Heart left ventricle (tissue), 16 donors: ENCODE measurements around the gene LYST. TPM values are rescaled to one million over a fixed set of nuclear protein-coding genes. Genes with fewer than 3 reads are reported as not detected.

Experiments
- ATAC-seq, 4 donors: fragments of 200-7000 bp; cut with Tn5 transposase; one replicate each; pipeline ENCODE4 v1.9.1; 2020 to 2022; ENCODE audit warnings: moderate library complexity in 4 of 4, mild to moderate bottlenecking in 3 of 4, moderate number of reproducible peaks in 1 of 4
- DNase-seq, 5 donors: peaks; one replicate each; pipeline ENCODE4 v3.0.0-alpha.2; 2020
- H3K27ac ChIP-seq, 12 donors: fragments of 200-600 bp; sonication (generic) in 4 of 12; one replicate each; pipeline versions ENCODE4 v1.5.0 to v1.8.0; 2016 to 2022; ENCODE audit warnings: mild to moderate bottlenecking in 2 of 12
- H3K27me3 ChIP-seq, 9 donors: fragments of 200-600 bp; sonication (generic) in 2 of 9; one replicate each; pipeline versions ENCODE4 v1.5.1 to v1.8.0; 2016 to 2022; ENCODE audit warnings: mild to moderate bottlenecking in 3 of 9
- H3K36me3 ChIP-seq, 9 donors: fragments of 200-600 bp; sonication (generic) in 2 of 9; one replicate each; pipeline versions ENCODE4 v1.5.0 to v1.8.0; 2018 to 2022; ENCODE audit warnings: mild to moderate bottlenecking in 2 of 9
- H3K4me1 ChIP-seq, 12 donors: fragments of 200-600 bp; sonication (generic) in 4 of 12; one replicate each; pipeline versions ENCODE4 v1.5.0 to v1.8.0; 2016 to 2022; ENCODE audit warnings: mild to moderate bottlenecking in 3 of 12
- H3K4me3 ChIP-seq, 12 donors: fragments of 200-600 bp; sonication (generic) in 4 of 12; one replicate each; pipeline versions ENCODE4 v1.5.0 to v1.8.0; 2017 to 2022; ENCODE audit warnings: mild to moderate bottlenecking in 9 of 12, moderate library complexity in 4 of 12
- H3K9me3 ChIP-seq, 12 donors: fragments of 200-600 bp; sonication (generic) in 4 of 12; one replicate each; pipeline versions ENCODE4 v1.5.0 to v1.8.0; 2016 to 2022; ENCODE audit warnings: mild to moderate bottlenecking in 1 of 12
- CTCF ChIP-seq, 12 donors: fragments of 200-600 bp; sonication (generic) in 4 of 12; IDR thresholded peaks; one replicate each; pipeline versions ENCODE4 v1.5.0 to v1.8.0; 2018 to 2022; ENCODE audit warnings: antibody characterized with exemption in 12 of 12, mild to moderate bottlenecking in 5 of 12
- POLR2A ChIP-seq, 2 donors: fragments of 450-650 bp; IDR thresholded peaks; one replicate each; pipeline ENCODE4 v1.6.1; 2017; ENCODE audit warnings: antibody characterized with exemption in 2 of 2, mild to moderate bottlenecking in 2 of 2, moderate library complexity in 2 of 2
- WGBS, 4 donors: extraction: QIAGEN DNeasy Blood & Tissue Kit in 2 of 4; methylation state at CpG; one replicate each; pipeline versions ENCODE4 v1.1.5 to v1.1.7; 2013 to 2018; 5-methylcytosine and 5-hydroxymethylcytosine counted together
- intact Hi-C, 10 donors: fragments of 100-400 bp; cut with DNase I; formaldehyde crosslinking; loops; one replicate each; pipeline versions ENCODE4 v1.11.1 to v1.14.2; 2022
- polyA plus RNA-seq, 2 donors: library from polyadenylated mRNA; stranded (reverse); fragments of 200-250 nt; gene quantifications; one replicate each; pipeline ENCODE4 v1.2.3, GENCODE V29; 2013
- total RNA-seq, 9 donors: library from RNA; depleted of rRNA in 2 of 9; stranded (reverse); fragments of >200 nt in 2 of 9; fragmentation: NEBNext Ultra II Directional in 3 of 9; extraction: Animal tissue kit (Norgen Biotek cat#: 25700) in 3 of 9; gene quantifications; one replicate each; pipeline versions ENCODE4 v1.1.0 to v1.2.4, GENCODE V29; 2016 to 2023
- donor health status: ischemic (EF 13 %, LVEDD 7.1; RV severe dilation, severe dysfunction).
- donor health status: healthy with polysubstance abuse.
- donor health status: DM: no; HTN: yes; CAD: no.
- donor health status: DM: no; HTN: no; CAD: no.
- donor health status: ischemic (EF 25% LVEDD 6.9; RV normal size, moderate dysfunction).
- donor health status: ischemic (EF 25% LVEDD 5.7; RV mildly dilated, moderate dysfunction).
- donor health status: healthy.
- donor health status: DM: yes; HTN: yes; CAD: no.
- donor health status: ischemic (EF 35%, LVEDD 5.7; RV mildly dilated, moderate dysfunction).
- donor health status: nonischemic (EF 11% LVEDD 7.7; RV severe dilation, severe dysfunction).
- donor health status: DM: yes; HTN: yes; CAD: no.
- donor health status: PGD.
- donor health status: ischemic (EF 29% LVEDD 5.4; RV normal size, mild dysfunction).
- donor health status: nonischemic (EF 23%, LVEDD 6.1; RV moderate dilation, normal function).

Gene LYST
- total and polyA plus RNA-seq, 11 donors = 3.4 to 22.5 (median 11.2) TPM

GRCh38 chr1:235825229-235825628, 41.5 kb downstream of the LYST start:
- Histone ChIP-seq H3K4me3 (no peak overlapping the region), H3K36me3 (peaks cover 0 to 66% (median 33%) of the 10 kb centered on the region in 9 donors), H3K9me3 (no peaks in the 10 kb centered on the region), H3K4me1 (no peaks in the 10 kb centered on the region), H3K27me3 (no peaks in the 10 kb centered on the region), H3K27ac (no peak overlapping the region)
- no peak for ATAC-seq
- no peak for TF ChIP-seq CTCF (IDR thresholded peaks at IDR 0.05)
- TF ChIP-seq POLR2A (IDR thresholded peaks at IDR 0.05) = no peak
- intact Hi-C loops = no loop called here
- no peak for DNase-seq
- 96 to 99% (median 97%) methylated on average over 1 of the region's 1 CpG for WGBS, 4 donors

DNA sequence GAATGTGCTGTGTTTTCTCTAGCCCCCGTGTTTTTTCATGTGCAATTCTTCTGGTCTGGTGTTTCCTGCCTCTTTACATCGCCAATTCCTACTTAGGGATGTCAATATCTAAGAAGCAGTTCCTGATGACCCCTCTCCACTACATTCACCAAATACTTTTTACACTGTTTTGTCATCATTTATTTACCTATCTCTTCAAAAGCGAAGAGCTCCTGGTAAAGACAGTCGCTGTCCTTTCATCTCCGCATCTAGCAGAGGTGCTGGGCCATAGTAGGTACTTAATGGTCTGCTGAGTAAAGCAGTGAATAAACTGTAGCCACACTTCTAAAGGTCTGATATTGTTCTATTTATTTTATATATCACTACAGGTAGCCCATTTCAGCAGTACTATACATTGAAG, 43.0 kb downstream of the LYST start:
- no peak overlapping the region for H3K4me3 ChIP-seq
- H3K9me3 ChIP-seq = no peaks in the 10 kb centered on the region
- no peak for DNase-seq
- TF ChIP-seq CTCF (IDR thresholded peaks at IDR 0.05) = no peak
- TF ChIP-seq POLR2A (IDR thresholded peaks at IDR 0.05) = no peak
- no peaks in the 10 kb centered on the region for H3K4me1 ChIP-seq
- no peak for ATAC-seq
- WGBS, 4 donors = 92 to 95% (median 94%) methylated on average over 5 of the region's 5 CpGs
- intact Hi-C loops = no loop called here
- H3K27ac ChIP-seq = no peak overlapping the region
- no peaks in the 10 kb centered on the region for H3K27me3 ChIP-seq
- H3K36me3 ChIP-seq = peaks cover 0 to 54% (median 17%) of the 10 kb centered on the region in 9 donors

DNA sequence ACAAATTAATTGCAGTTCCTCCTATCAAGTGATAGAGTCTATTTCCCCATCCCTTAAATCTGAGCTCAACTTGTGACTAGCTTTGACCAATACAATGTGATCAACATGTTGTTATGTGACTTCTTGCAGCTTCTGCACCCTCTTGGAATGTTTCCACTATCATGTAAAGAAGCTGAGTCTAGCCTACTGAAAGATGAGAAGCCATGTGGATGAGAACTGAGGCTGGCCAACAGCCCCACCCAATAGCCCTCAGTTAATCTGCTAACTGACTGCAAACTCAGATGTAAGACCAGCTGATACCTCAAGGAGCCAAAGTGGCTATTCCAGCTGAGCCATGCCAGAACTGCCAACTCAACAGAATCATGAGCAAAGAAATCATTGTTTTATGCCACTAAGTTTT, 44.0 kb downstream of the LYST start:
- intact Hi-C loops = no loop called here
- Histone ChIP-seq H3K27me3 (no peaks in the 10 kb centered on the region), H3K4me3 (no peak overlapping the region), H3K27ac (no peak overlapping the region), H3K9me3 (no peaks in the 10 kb centered on the region), H3K4me1 (no peaks in the 10 kb centered on the region), H3K36me3 (peaks cover 0 to 46% (median 9%) of the 10 kb centered on the region in 9 donors)
- DNase-seq = no peak
- TF ChIP-seq CTCF (IDR thresholded peaks at IDR 0.05) = no peak
- no peak for TF ChIP-seq POLR2A (IDR thresholded peaks at IDR 0.05)
- ATAC-seq = no peak

- intact Hi-C loops = no loop called here
- no peaks in the 10 kb centered on the region for H3K9me3 ChIP-seq
- H3K4me3 ChIP-seq = no peak overlapping the region
- DNase-seq = no peak
- no peak overlapping the region for H3K27ac ChIP-seq
- TF ChIP-seq POLR2A (IDR thresholded peaks at IDR 0.05) (no peak), CTCF (IDR thresholded peaks at IDR 0.05) (no peak)
- no peak for ATAC-seq
- H3K4me1 ChIP-seq = no peaks in the 10 kb centered on the region
- H3K36me3 ChIP-seq = peaks cover 0 to 40% (median 5%) of the 10 kb centered on the region in 9 donors
- 88 to 92% (median 89%) methylated on average over 3 of the region's 3 CpGs for whole genome bisulfite sequencing, 4 donors
- H3K27me3 ChIP-seq = no peaks in the 10 kb centered on the region
These were observed 45.2 kb downstream of the LYST start for GRCh38 chr1:235821361-235821981.
